Stimulated activated CD8-positive, alpha-beta memory T cell treated with anti-CD3 and anti-CD28 coated beads, Interleukin-12 subunit alpha, Interleukin-12 subunit beta, amount 100 ng/mL, for 24 hours (primary cell): ENCODE data around the gene MAP2K6.

ENCODE experiments used
- DNase-seq: peaks from one replicate; pipeline ENCODE4 v3.0.0-alpha.2; 2020; ENCODE audit errors: extremely low read depth

The MAP2K6 gene

DNA sequence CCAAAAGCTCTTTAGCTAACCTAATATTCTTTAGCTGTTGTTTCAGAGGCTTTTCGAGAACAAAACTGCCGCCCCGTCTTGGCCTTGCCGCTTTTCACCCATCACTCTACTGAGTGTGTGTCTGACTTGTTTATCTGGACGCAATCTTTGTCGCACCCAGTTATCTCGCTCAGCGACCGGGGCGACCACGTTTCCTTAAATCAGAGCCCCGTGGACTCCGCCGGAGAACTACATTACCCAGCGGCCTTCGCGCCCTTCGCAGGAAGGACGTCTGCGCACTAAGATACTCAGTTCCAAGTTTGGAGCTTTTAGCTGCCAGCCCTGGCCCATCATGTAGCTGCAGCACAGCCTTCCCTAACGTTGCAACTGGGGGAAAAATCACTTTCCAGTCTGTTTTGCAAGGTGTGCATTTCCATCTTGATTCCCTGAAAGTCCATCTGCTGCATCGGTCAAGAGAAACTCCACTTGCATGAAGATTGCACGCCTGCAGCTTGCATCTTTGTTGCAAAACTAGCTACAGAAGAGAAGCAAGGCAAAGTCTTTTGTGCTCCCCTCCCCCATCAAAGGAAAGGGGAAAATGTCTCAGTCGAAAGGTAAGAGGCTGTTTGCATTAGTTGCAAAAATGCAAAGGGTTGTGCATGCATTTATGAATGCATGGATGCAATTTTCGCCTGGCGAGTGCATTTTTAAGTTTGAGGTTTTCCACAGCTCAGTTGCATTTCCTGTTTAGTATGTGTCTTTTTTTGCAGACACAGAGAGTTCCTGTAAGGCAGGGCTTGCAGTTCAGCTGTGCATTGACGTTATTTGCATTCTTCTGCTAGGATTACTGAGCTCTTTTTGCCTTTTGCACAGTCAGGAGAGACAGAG lies at the start of gene MAP2K6:
Gene MAP2K6 (plus strand): TSS at position 290 of the 867 bp plus-strand sequence. CDS start 288 bp downstream, at position 578.
- peak; percentile 63 for DNase-seq

DNA sequence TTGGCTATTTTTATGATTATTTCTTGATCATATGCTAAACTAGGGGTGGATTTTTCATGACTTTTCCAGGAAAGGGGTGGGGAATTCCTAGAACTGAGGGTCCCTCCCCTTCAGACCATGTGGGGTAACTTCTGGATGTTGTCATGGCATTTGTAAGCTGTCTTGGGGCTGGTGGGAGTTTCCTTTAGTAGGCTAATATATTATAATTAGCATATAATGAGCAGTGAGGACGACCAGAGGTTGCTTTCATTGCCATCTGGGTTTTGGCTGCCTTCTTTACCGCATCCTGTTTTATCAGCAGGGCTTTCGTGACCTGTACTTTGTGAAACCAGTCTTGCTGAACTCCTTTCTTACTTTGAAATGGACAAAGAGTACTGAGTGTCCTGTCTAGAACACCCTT lies 47.2 kb upstream of the MAP2K6 start:
- DNase-seq: no peak

DNA sequence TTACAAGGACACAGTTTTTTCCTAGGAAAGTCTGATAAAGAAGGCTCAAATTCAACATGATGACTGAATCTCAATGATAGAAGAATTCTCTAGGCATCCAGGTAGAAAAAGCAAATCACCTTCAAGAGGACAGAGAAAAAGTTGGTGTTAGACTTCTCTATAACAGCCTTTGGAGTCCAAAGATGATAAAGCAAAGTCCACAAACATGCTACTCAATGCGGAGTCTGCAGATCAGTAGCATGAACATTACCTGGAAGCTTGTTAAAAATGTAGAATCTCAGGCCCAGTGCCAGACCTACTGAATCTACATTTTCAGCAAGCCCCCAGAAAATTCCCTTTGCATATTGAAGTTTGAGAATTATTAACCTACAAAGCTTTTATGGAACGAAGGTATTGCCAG lies 41.4 kb upstream of the MAP2K6 start:
- DNase-seq: no peak

DNA sequence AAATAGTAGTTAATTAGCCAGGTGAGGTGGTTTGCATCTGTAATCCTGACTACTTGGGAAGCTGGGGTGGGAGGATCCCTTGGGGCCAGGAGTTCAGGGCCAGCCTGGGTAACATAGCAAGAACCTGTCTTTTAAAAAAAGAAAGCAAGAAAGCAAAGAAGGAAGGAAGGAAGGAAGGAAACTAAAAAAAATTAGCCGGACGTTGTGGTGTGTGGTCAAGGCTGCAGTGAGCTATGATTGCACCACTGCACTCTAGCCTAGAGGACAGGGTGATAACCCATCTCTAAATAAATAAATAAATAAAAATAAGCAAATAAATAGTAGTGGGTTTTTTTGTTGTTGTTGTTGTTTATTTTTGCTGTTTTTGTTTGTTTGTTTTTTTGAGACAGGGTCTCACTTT lies 39.3 kb upstream of the MAP2K6 start:
- no peak for DNase-seq

DNA sequence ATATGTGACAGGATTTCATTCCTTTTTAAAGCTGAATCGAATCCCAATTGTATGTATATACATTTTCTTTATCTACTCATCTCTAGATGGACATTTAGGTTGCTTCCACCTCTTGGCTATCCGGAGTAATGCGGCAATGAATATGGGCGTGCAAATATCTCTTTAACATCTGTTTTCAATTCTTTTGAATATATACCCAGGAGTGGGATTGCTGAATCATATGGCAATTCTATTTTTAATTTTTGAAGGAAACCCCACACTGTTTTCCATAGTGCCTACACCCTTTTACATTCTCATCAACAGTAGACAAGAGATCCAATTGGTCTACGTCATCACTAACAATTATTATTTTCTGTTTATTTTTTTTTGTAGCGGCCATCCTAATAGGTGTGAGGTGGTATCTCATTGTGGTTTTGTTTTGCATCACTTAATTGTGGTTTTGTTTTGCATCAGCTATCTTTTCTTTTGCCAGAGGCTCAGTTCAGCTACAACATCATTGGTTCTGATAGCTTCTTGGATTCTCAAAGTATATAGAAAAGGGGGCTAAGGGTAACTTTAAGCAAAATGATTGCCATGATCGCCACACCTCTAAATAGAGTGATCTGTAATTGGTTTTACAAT lies 25.6 kb upstream of the MAP2K6 start:
- no peak for DNase-seq

DNA sequence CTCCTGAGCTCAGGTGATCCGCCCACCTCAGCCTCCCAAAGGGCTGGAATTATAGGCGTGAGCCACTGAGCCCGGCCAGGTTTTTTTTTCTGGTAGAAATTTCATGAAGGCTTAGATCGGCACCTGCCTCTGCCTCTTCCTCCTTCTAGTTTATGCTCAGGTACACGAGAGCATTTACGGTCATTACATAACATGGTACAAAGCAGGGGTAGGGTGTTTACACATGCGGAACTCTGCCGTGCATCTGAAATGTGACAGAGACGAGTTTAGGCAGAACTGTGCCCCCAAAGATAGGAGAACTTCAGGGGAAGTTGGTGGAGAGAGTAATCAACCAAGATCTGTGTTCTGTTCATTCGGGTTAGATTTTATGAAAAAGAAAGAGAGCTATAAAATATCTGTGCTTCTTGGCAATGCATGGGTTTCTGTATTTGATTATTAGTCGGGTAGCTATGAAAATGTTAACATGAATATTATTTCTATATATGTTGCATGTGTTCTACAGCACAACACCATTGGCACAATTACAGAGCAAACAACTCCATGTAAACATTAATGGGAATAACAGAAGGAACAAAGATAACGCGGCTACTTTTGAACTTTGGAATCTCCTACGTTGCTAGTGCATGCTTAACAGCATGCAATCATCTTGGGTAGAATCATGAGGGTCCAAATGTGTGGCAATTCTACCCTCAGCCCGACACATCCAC lies 23.5 kb upstream of the MAP2K6 start:
- no peak for DNase-seq

DNA sequence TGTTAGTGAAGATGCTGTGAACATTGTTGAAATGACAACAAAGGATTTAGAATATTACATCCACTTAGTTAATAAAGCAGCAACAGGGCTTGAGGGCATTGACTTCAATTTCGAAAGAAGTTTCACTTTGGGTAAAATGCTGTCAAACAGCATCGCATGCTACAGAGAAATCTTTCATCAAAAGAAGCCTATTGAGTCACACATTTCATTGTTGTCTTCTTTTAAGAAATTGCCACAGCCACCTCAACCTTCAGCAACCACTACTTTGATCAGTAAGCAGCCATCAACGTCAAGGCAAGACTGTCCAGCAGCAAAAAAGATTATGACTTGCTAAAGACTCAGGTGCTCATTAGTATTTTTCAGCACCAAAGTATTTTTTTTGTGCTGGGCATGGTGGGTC lies 13.2 kb upstream of the MAP2K6 start:
- DNase-seq: no peak

DNA sequence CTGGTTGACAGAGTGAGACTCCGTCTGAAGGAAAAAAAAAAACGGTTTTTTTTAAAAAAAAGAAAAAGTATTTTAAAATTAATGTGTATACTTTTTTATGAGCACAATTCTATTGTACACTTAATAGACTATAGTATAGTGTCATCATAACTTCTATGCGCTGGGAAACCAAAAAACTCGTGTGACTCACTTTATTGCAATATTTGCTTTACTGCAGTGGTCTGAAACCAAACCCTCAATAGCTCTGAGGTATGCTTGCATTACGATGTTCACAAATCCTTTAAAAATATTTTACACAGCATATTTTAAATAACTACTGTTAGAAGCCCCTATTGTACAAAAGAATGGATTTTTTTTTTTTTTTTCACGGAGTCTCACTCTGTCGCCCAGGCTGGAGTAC lies 12.4 kb upstream of the MAP2K6 start:
- no peak for DNase-seq

DNA sequence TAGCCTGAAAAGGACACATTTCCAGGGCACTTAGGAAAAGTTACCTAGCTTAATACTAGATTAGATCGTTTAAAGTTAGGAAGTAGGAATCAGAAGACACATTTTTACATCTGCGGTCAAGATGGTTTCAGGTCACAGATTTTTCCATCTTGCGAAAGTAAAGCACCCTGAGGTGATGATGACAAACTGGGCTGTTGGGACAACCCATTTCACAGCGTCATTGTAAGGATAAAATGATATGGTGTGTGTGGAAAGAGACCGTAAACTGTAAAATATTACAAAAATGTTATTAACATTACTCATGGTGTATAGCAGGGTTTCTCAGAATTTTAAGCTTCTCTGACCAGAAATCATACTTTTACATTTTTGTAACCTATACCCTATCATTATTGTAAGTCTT lies 10.1 kb upstream of the MAP2K6 start:
- DNase-seq: no peak

DNA sequence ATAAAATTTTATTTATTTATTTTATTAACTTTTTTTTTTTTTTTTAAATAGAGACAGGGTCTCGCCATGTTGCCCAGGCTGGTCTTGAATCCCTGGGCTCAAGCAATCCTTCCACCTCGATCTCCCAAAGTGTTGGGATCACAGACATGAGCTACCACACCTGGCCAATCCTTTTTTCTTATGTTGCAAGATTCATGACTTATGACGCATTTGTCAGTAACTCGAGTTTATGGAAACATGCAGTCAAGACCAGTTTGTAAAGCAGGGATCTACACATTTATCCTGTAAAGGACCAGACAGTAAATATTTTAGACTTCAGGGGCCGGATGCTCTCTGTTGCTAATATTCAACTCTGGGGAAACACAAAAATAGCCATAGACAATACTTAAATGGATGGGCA lies 9.4 kb upstream of the MAP2K6 start:
- DNase-seq: no peak

DNA sequence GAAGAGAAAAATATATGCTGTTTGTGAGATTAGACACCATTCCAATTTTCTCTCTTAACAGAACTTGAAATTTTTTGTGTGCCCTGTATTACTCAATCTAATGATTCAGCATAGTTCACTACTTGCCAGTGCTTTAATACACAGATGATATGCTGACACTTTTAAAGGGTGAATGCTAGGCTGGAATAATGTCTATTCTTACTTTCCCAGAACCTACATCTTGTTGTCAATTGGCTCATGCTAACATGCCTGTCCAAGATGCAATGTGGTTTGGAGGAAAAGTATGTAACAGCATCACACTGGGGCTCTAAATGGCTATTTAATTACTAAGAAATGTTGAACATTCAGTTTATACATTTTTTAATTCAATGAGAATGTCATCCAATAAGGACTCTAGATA lies 7.6 kb upstream of the MAP2K6 start:
- no peak for DNase-seq

DNA sequence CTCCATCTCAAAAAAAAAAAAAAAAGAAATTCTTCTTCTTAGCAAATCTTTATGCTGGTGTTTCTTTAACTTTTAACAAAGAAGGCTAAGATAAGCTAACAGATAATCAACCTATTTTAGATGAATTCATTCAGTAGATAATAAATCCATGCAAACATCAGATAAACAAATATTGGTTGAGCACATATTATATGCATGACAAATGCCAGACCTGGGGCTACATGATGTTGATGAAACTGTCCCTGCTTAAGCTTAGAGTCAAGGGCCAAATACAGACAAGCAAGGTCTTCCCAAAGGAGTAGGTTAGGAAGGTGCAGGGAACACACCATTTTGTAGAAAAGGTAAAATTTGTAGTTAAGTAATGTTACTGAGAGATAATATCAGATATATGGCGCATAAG lies 6.7 kb upstream of the MAP2K6 start:
- DNase-seq: no peak

DNA sequence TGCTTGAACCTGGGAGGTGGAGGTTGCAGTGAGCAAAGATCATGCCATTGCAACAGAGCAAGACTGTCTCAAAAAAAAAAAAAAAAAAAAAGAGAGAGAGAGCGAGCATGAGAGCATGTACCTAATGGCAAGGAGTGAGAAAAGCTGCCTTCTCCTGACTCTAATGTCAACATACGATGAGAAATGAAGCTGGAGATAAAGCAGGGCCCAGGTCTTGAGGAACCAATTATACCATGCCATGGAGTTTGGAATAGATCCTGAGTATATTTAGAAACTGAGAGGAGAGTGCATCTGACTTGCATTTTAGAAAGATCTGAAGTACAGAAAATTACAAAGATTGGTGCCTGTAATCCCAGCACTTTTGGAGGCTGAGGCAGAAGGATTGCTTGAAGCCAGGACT lies 3.8 kb upstream of the MAP2K6 start:
- no peak for DNase-seq

DNA sequence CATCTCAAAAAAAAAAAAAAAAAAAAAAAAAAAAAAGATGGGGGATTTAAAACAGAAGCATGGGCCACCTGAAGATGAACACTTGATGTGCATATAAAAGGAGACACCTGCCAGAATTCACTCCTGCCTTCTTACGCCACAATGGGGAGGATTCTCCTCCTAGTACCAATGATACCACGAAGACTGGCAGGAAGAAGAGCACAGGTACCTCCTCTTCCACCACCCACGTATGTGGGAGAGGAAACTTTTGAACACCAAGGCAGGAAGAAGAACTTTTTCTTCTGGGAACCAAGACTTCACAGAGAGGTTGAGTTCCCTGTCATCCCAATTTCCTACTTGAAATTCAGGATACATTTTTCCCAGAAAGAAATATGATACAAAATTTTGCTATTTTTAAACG lies 2.7 kb upstream of the MAP2K6 start:
- DNase-seq: no peak

DNA sequence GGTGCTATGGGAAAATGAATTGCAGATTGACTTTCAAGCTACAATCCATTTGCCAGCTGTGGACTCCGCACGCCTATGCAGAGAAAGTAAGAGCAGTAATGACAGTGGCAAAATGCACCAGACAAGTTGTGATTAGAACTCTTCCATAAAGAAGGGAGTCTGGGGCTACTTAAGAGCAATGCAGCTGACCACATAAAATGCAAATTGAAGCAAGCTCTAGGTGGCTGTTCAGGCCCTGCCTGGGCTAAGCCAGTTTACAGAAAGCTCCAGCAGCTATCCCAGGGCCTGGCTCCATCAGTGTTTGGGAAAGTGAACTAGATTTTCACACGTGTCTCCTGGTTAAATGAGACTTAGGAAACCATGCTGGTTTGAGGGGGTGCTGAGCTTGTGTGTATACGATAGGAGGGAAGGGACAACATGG lies 2.2 kb upstream of the MAP2K6 start:
- DNase-seq: no peak

DNA sequence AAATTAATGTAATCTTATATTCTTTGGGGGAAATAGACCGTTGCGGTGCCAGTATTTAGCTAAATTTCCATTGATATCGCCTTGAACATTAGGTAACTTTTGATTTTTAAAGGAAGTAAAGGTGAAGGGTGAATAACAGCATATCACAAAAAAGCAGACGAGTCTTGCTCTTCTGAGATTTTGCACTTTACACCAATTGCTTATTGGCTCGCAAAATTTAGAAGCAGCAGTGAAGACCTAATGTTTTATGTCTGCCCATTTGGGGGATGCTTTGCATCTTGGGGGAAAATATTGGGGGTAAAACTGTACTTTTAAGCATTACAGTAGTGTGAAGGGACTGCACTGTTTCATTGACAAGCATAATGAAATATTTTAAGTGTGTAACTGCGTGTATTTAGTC lies 934 bp downstream of the MAP2K6 start:
- no peak for DNase-seq

DNA sequence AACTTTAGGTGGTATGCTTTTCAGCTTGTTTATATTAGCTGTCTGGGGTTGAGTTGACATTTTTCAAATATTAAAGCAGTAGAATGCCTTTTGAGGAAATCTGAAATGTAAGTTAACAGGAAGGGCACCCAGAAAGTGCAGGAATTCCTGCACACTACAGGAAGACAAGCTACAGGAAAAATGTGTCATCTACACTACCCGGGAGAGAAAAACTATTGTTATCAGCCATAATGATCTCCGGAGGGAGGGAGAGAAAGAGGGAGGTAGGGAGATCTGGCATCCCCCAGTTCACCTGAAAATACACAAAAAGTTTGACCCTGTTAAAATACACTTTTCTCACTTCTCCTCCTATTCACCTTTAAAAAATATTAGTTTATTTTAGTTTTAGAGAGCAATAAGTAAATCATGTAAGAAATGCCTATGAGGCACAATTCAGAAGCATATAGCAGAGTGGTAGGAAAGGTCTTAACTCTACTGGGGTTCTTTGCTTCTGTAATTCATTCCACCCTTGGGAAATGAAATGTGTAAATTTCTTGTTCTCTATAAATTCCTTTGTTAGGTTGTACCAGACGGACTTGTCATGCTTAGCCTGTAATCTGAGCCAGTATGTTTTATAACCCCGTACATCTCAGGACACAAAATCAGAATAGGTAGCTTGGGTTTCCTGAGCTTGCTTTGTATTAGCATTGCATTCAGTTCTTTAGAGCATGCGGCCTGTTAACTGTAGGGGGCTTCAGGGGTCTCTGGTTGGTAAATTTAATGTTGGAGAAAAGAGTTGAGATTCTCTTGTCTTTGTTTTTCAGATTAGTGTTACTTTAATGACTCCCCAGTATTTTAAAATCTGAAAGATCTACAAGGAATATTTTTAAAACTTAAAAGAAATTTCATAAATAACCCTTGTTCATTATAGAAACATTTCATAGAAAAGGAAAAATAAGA lies 3.3 kb downstream of the MAP2K6 start:
- DNase-seq: no peak

DNA sequence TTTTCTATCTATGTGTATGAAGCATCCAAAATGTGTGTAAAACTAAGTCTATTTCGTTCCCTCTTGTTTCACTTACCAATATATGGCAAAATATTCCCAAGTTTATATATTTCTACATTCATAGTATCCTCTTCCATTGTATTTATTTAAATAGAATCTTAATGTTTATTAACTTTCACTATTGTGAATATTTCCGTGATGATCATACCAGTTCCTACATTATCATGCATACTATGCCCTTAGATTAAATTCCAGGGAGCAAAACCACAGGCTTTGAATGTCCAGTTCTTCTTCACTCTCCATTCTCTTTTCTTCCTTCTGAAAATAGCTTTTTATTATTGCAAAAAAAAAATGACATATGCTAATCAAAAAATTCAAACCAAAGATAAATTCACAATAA lies 4.0 kb downstream of the MAP2K6 start:
- DNase-seq: no peak

DNA sequence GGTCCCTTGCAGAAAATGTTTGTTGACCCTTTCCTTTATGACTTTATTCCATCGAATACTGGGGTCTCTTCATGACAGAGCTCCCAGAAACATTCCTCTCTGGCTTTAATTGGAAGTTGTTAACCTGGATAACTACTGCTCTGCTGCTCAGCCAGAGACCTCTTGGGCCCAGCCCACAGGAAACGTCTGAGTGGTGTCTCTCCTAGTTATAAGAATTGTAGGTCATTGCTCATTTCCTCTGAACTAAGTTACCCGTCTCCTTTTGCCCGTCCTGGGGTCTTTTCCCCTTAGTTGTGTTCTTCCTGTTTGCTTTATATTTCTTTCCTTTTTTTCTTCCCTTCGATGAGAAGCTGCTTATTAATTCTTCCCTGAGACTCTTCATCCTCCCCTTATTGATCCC lies 9.0 kb downstream of the MAP2K6 start:
- DNase-seq: no peak

DNA sequence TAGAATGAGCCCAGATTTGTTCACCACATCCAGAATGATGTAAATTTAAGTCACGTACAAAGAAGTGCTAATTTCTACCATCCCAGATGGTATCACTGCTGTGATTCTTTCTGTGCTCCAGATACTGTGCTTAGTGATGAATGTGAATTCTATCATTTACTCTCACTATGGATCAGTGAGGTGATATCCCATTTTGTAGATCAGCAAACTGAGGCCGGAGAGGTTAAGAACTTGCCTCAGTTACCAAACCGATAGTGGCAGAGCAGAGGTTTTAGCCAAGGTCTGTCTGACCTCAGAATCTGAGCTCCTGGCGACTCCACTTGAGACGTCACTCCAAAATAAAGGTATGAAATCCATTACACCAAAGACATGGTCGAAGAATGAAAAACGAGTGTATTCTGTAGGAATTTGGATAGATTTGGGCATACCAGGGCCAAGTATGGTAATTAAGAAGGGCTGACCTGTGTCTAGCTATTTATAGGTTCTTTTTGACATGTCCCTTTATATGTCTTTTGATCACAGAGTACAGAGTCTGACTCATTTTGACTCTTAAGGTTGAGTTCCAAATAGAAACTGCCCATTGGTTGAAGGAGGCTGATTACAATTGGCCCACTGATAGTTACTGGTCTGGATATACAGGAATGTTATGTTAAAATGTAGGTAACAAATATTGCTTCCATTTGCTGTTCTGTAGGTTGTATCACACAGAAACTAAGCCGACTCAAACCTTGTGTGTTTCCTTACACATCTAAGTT lies 10.0 kb downstream of the MAP2K6 start:
- no peak for DNase-seq

DNA sequence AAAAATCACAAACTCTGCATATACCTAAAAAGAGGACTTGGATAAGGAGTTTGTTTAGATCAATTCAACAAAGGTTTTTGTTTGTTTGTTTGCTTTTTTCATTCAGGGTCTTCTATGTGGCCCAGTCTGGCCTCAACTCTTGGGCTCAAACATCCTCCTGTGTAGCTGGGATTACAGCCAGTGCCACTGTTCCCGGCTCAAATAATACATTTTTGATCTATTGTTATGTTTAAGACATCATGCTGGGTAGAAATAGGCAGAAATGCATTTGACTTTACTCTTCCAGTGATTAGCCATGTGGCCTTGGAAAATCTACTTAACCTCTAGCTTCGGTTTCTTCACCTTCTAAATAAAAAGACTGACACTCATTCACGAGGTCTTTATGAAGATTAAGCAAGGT lies 11.5 kb downstream of the MAP2K6 start:
- DNase-seq: no peak
